Measurements from ENCODE around the gene LRRC39. TPM values are rescaled to one million over a fixed set of nuclear protein-coding genes. Genes with fewer than 3 reads are reported as not detected.

Gene LRRC39
- total RNA-seq, 6 experiments from 2014 or later: 0.10 to 0.39 (median 0.26) TPM; not detected in 2

DNA sequence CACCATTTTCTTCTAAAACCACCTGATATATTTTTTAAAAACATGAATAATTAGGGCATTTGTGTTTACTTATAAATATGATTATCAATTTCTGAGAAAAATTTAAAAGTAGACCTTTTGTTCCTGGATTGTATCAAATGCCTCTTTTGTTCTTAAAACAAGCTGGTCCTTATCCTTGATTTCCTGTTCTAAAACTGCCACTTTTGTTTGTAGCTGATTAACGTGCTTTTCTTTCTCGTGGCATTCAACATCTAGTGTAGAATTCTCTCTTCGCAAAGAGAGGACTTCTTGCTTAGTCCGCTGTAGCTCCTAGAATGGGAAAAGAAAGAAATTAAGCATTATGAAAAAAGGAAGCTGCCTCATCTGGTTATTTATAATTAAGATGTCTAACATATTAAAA lies 70.4 kb downstream of the LRRC39 start:
- no peak for ATAC-seq
- Histone ChIP-seq H3K9me3 (no peaks in the 10 kb centered on the region), H3K27me3 (no peaks in the 10 kb centered on the region), H3K36me3 (no peaks in the 10 kb centered on the region), H3K27ac (no peak overlapping the region), H3K4me1 (no peaks in the 10 kb centered on the region), H3K4me3 (no peak overlapping the region)
- intact Hi-C loops (cut with DNase I): no loop called here
- no peak for DNase-seq
- WGBS (ENCODE audit: insufficient coverage, low coverage, low lambda C conversion rate, missing lambda C conversion rate): 87% methylated on average over 4 of the region's 4 CpGs
- no peak for TF ChIP-seq POLR2A (IDR thresholded peaks at IDR 0.05)
- TF ChIP-seq, protein P1, sequence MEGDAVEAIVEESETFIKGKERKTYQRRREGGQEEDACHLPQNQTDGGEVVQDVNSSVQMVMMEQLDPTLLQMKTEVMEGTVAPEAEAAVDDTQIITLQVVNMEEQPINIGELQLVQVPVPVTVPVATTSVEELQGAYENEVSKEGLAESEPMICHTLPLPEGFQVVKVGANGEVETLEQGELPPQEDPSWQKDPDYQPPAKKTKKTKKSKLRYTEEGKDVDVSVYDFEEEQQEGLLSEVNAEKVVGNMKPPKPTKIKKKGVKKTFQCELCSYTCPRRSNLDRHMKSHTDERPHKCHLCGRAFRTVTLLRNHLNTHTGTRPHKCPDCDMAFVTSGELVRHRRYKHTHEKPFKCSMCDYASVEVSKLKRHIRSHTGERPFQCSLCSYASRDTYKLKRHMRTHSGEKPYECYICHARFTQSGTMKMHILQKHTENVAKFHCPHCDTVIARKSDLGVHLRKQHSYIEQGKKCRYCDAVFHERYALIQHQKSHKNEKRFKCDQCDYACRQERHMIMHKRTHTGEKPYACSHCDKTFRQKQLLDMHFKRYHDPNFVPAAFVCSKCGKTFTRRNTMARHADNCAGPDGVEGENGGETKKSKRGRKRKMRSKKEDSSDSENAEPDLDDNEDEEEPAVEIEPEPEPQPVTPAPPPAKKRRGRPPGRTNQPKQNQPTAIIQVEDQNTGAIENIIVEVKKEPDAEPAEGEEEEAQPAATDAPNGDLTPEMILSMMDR (IDR thresholded peaks at IDR 0.05): no peak

DNA sequence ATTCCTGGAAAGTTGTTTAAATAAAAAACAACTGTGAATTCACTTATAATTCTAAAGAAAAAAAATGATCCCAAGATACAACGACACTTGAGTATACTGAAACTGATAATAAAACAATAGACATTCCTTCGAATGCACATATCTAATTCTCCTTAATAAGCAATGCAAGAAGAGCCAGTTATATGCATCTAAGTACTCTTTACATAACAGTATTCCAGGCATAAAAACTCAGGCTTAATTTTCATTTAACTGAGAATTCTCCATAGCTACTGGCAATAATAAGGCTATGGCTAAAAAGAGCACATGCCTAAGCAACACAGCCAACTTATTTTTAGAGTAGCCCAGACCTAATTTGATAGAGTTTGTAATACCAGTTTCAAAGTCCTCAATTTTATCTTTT lies 76.5 kb downstream of the LRRC39 start:
- 90% methylated on average over 2 of the region's 2 CpGs for WGBS (ENCODE audit: insufficient coverage, low coverage, low lambda C conversion rate, missing lambda C conversion rate)
- DNase-seq (no peak), ATAC-seq (no peak)
- Histone ChIP-seq H3K27ac (no peak overlapping the region), H3K36me3 (peaks cover 0 to 5% (median 0%) of the 10 kb centered on the region in 4 donors), H3K4me1 (no peaks in the 10 kb centered on the region), H3K4me3 (no peak overlapping the region), H3K27me3 (no peaks in the 10 kb centered on the region), H3K9me3 (no peaks in the 10 kb centered on the region)
- TF ChIP-seq, protein P1 (IDR thresholded peaks at IDR 0.05): no peak
- no peak for TF ChIP-seq POLR2A (IDR thresholded peaks at IDR 0.05)
- intact Hi-C loops (cut with DNase I): no loop called here

DNA sequence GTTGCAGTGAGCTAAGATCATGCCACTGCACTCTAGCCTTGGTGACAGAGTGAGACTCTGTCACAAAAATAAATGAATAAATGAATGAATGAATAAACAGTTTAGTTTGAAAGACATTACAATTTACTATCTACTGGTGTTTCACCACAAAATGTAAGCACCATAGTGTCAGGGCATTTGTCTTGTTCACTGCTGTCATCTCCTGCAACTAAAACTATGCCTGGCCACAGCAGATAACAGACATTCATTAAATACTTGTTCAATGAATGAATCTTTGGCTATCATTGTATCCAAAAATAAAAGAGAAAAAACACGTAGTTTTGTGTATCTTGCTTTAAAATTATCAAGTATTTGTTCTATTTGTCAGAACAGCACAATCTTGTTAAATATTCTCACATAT lies 77.9 kb downstream of the LRRC39 start:
- Histone ChIP-seq H3K9me3 (no peaks in the 10 kb centered on the region), H3K4me3 (no peak overlapping the region), H3K27ac (no peak overlapping the region), H3K27me3 (no peaks in the 10 kb centered on the region), H3K36me3 (peaks cover 0 to 5% (median 0%) of the 10 kb centered on the region in 4 donors), H3K4me1 (no peaks in the 10 kb centered on the region)
- TF ChIP-seq, protein P1 (IDR thresholded peaks at IDR 0.05): no peak
- no peak for TF ChIP-seq POLR2A (IDR thresholded peaks at IDR 0.05)
- DNase-seq (no peak), ATAC-seq (no peak)
- intact Hi-C loops (cut with DNase I): no loop called here
- WGBS (ENCODE audit: insufficient coverage, low coverage, low lambda C conversion rate, missing lambda C conversion rate): 79% methylated on average over 1 of the region's 1 CpG

Small RNA genes within 50 kb of the gene (small RNA-seq; reads per million reads assigned to genes)
- gene AC093019.1: 0 reads per million in 2 experiments
- gene RPL23AP90: 0 reads per million in 2 experiments

Other genes starting within 250 kb of the LRRC39 start
- gene SLC35A3, start 208.3 kb downstream of the LRRC39 start, total RNA-seq: 10 to 100 TPM; 15.5 to 29.8 (median 23.8) TPM
- gene SASS6, start 45.3 kb downstream of the LRRC39 start, total RNA-seq: 1 to 10 TPM in 4 of 6 experiments, under 1 TPM in 2; 0.84 to 2.4 (median 1.2) TPM
- gene TRMT13, start 45.1 kb downstream of the LRRC39 start, total RNA-seq: 10 to 100 TPM in 1 of 6 experiments, 1 to 10 TPM in 5; 4.9 to 12.1 (median 6.9) TPM
- gene DBT, start 71.6 kb upstream of the LRRC39 start, total RNA-seq: 10 to 100 TPM in 4 of 6 experiments, 1 to 10 TPM in 2; 5.1 to 32.5 (median 18.2) TPM
- 10 to 100 TPM; 12.5 to 20.1 (median 14.7) TPM for gene RTCA, start 88.0 kb upstream of the LRRC39 start, total RNA-seq
- gene CDC14A, start 174.2 kb upstream of the LRRC39 start, total RNA-seq: 1 to 10 TPM; 1.1 to 3.3 (median 1.6) TPM